ENCODE data around the gene PRKD3.
"Not testable (repeated sequence)": the region's sequence is repeated elsewhere in the genome, so short reads cannot be mapped to it uniquely, and the experiment has no call there.

PRKD3 gene

GRCh38 chr2:37317746-37318145 is 6.9 kb downstream of the PRKD3 start:
- FAIRE-seq (no peak), DNase-seq (ENCODE audit: low spot score) (no peak)

- no peak for DNase-seq (ENCODE audit: low spot score)
- no peak for FAIRE-seq
Observed at GRCh38 chr2:37316181-37316580, 8.5 kb downstream of the PRKD3 start.

GRCh38 chr2:37315364-37315763 is 9.3 kb downstream of the PRKD3 start:
- FAIRE-seq (no peak), DNase-seq (ENCODE audit: low spot score) (no peak)

DNA sequence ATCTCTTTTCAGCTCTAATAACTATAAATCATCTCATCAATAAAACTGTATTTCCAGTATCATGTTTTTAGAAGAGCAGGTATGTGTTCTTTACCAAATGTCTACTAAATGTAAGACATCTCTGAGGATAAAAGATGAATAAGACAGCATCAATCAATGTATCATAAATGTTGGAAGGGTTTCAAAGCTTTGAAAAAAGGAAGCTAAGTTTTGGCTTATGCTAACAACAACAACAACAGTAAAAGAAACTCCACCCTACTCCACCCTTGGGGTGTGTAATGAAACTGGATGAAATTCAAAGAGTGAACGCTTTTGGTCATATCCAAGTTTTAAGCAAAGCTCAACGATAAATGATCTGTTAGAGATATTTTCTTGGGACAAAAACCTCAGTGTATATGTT is 17.1 kb downstream of the PRKD3 start:
- no peak for FAIRE-seq
- no peak for DNase-seq (ENCODE audit: low spot score)

- DNase-seq (ENCODE audit: low spot score) (no peak), FAIRE-seq (no peak)
Observed at GRCh38 chr2:37306024-37306423, 18.6 kb downstream of the PRKD3 start.

- FAIRE-seq (no peak), DNase-seq (ENCODE audit: low spot score) (no peak)
Observed at GRCh38 chr2:37302701-37303252, 21.9 kb downstream of the PRKD3 start.

GRCh38 chr2:37301408-37301807 is 23.2 kb downstream of the PRKD3 start:
- no peak for FAIRE-seq
- DNase-seq (ENCODE audit: low spot score): no peak

GRCh38 chr2:37300578-37300977 is 24.1 kb downstream of the PRKD3 start:
- DNase-seq (ENCODE audit: low spot score) (peak; percentile 17), FAIRE-seq (peak; percentile 56)

DNA sequence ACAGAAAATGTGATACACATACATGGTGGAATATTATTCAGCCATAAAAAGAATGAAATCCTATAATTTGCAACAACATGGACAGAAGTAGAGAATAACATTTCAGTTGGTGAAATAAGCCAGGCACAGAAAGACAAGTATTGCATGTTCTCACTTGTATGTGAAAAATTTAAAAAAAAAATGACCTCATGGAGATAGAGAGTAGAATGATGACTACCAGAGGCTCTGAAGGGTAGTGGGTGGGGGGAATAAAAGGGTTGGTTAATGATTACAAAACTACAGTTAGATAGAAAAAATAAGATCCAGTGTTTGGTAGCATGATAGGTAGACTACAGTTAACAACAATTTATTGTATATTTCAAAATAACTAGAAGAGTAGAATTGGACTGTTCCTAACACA is 24.5 kb downstream of the PRKD3 start:
- DNase-seq (ENCODE audit: low spot score) (peak; percentile 17), FAIRE-seq (no peak)

DNA sequence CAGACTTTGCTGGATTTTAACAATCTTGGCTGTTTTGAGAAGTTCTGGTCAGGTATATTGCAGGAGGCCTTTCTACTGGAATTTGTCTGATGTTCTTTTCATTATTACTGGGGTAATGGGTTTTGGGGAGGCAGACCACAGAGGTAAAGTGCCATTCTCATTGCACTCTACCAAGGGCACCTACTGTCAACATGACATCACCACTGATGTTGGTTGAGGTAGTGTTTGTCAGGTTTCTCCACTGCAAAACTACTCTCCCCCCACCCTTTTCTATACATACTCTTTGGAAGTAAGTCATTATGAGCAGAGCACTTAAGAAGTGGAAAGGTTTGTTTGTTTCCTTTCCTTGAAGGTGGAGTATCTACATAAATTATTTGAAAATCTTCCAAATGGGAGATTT is 27.0 kb downstream of the PRKD3 start:
- no peak for FAIRE-seq
- no peak for DNase-seq (ENCODE audit: low spot score)

GRCh38 chr2:37295469-37296073 is 29.1 kb downstream of the PRKD3 start:
- DNase-seq (ENCODE audit: low spot score): no peak
- no peak for FAIRE-seq

DNA sequence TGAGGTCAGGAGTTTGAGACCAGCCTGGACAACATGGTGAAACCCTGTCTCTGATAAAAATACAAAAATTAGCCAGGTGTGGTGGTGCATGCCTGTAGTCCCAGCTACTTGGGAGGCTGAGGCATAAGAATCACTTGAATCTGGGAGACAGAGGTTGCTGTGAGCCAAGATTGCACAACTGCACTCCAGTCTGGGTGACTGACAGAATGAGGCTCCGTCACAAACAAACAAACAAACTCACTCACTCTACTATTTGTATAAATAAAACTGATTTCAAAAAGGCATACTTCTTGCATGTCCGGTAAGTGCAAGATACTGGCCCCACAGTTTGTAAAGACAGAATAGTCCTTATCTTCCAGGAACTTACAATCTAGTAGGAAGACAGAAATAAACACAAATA is 29.8 kb downstream of the PRKD3 start:
- not testable (repeated sequence) for DNase-seq (ENCODE audit: low spot score); FAIRE-seq

DNA sequence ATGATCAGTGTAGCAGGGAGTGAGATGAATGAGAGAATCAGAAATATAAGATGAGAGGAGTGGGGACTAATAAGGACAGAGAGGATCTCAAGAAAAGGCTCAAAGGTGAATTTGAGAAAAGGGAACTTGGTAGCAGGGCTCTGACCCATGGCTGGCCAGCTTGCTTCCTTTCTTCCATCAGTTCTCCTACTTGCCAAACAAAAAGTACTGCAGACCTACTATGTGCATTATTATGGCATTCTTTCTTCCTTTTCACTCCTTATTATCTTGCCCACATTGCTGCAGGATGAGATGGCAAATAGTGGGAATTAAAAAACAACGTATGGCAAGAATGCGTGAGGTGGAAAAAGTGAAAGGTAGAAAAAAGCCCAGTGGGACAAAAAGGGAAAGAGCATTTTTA is 33.0 kb downstream of the PRKD3 start:
- DNase-seq (ENCODE audit: low spot score): no peak
- no peak for FAIRE-seq

- FAIRE-seq (no peak), DNase-seq (ENCODE audit: low spot score) (no peak)
Observed at GRCh38 chr2:37287966-37288365, 36.7 kb downstream of the PRKD3 start.

DNA sequence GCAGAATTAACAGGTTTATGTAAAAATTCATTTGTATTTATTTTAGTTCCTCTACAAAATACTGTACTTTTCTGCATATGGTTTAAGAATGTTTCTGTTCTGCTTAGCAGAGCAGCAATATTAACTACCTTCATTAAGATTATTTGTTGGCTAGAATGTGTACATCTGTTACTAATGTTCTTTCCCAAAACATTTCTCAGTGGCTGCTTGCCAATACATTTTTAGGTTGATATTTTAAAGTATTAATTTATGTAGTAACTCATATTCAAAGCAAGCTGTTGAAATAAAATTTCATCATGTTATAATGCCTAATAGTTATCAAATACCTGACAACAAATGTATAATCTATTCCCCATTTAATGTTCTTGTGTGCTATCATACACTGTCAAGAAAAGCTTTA is 40.3 kb downstream of the PRKD3 start:
- DNase-seq (ENCODE audit: low spot score) (no peak), FAIRE-seq (no peak)

GRCh38 chr2:37283207-37283606 is 41.4 kb downstream of the PRKD3 start:
- no peak for FAIRE-seq
- peak; percentile 43 for DNase-seq (ENCODE audit: low spot score)

DNA sequence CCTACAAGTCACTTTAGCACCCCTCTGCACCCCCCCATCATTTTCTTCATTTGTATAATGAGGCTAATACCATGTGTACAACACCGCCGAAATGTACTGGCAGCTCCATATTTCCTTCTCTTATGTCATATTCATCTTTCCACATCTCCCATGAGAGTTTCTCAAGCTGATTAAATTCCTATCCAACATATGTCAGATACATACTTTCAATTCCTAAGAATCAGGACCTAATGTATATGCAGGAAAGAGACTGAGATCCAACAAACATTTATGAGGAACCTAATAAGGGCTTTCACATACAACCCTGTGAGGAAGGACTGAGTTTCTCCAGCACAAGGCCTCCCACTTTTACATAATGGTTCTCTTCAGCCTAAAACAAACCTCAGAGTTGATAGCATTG is 41.9 kb downstream of the PRKD3 start:
- DNase-seq (ENCODE audit: low spot score) (no peak), FAIRE-seq (no peak)

DNA sequence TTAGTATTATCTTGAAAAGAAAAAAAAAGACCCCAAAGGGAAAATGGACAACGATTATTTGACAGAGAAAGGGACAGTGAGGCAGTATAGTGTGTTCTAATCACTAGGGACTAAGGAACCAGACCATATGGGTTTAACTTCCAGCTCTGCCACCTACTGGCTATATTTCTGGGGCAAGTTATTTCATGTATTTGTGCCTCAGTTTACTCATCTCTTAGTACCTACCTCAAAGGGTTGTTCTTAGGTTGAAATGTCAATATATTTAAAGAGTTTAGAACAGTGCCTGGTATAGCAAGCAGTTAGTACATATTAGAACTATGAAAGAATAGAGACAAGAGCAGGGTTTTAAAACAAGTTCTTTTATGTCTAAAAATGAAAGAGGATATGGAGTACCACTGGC is 42.7 kb downstream of the PRKD3 start:
- FAIRE-seq: no peak

GRCh38 chr2:37276291-37276690 is 48.3 kb downstream of the PRKD3 start:
- DNase-seq (ENCODE audit: low spot score) (no peak), FAIRE-seq (no peak)

More for the DNA sequence above, 42.7 kb downstream of the PRKD3 start:
- DNase-seq (ENCODE audit: low spot score): no peak

All from RCC 7860 (cell line).